ENCODE measurements around the gene NID1. TPM values are rescaled to one million over a fixed set of nuclear protein-coding genes. Genes with fewer than 3 reads are reported as not detected.

Gene NID1
- total RNA-seq, 1 donor from 2014 or later: 32.5 TPM

DNA sequence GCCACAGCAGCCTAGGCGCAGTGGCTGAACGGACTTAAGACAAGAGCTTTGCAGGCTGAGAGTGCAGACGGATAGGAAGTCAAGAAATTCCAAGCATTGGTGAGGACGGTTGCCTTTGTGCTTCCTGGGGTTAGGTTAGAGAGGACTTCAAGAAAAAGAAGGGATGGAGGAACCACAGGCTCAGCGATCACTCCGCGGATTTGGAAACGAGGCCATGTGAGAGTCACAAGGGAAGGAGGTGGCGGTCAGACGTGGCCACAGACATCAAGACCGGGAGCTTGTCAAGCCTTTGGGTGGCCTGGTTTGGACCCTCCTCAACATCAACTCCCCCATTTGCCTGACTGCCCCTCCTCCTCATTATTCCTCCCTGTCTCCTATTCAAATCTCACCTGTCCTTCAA, 62.3 kb downstream of the NID1 start:
- H3K27ac ChIP-seq: no peak overlapping the region
- no peaks in the 10 kb centered on the region for H3K79me2 ChIP-seq (ENCODE audit: low read depth)
- peaks cover 3% of the 10 kb centered on the region for H3K4me1 Mint-ChIP-seq
- no peak overlapping the region for H3K9ac ChIP-seq
- no peaks in the 10 kb centered on the region for H3K9me3 Mint-ChIP-seq
- no peak overlapping the region for H3K4me3 ChIP-seq
- peaks cover 3% of the 10 kb centered on the region for H3K36me3 Mint-ChIP-seq
- H3K4me2 ChIP-seq: no peak overlapping the region
- H3K9me3 ChIP-seq (ENCODE audit: low read depth): no peaks in the 10 kb centered on the region
- H3K4me3 Mint-ChIP-seq: no peak overlapping the region
- no peaks in the 10 kb centered on the region for H3K27me3 Mint-ChIP-seq (ENCODE audit: insufficient read depth, low read depth)
- H3F3A ChIP-seq (ENCODE audit: low read depth): no peaks in the 10 kb centered on the region
- TF ChIP-seq EZH2 (IDR thresholded peaks at IDR 0.05) (no peak), EZH2phosphoT487 (IDR thresholded peaks at IDR 0.05) (no peak), CTCF (IDR thresholded peaks at IDR 0.05) (no peak)
- H3K27me3 ChIP-seq: no peaks in the 10 kb centered on the region
- H2AFZ ChIP-seq (replicated peaks): no peak overlapping the region
- H3K27ac Mint-ChIP-seq: no peak overlapping the region
- peak; percentile 4 for DNase-seq (ENCODE audit: low spot score)
- no peaks in the 10 kb centered on the region for H3K36me3 ChIP-seq
- no peaks in the 10 kb centered on the region for H4K20me1 ChIP-seq (ENCODE audit: low read depth)
- H3K4me1 ChIP-seq: no peaks in the 10 kb centered on the region

GRCh38 chr1:236002025-236002390, 62.9 kb downstream of the NID1 start:
- no peaks in the 10 kb centered on the region for H3F3A ChIP-seq (ENCODE audit: low read depth)
- H3K9me3 ChIP-seq (ENCODE audit: low read depth): no peaks in the 10 kb centered on the region
- TF ChIP-seq CTCF (IDR thresholded peaks at IDR 0.05) (no peak), EZH2 (IDR thresholded peaks at IDR 0.05) (no peak), EZH2phosphoT487 (IDR thresholded peaks at IDR 0.05) (no peak)
- H4K20me1 ChIP-seq (ENCODE audit: low read depth): no peaks in the 10 kb centered on the region
- H2AFZ ChIP-seq (replicated peaks): no peak overlapping the region
- Mint-ChIP-seq H3K4me1 (peaks cover 3% of the 10 kb centered on the region), H3K4me3 (no peak overlapping the region), H3K27me3 (ENCODE audit: insufficient read depth, low read depth) (no peaks in the 10 kb centered on the region), H3K9me3 (no peaks in the 10 kb centered on the region), H3K27ac (no peak overlapping the region), H3K36me3 (peaks cover 3% of the 10 kb centered on the region)
- H3K36me3 ChIP-seq: no peaks in the 10 kb centered on the region
- no peaks in the 10 kb centered on the region for H3K4me1 ChIP-seq
- H3K9ac ChIP-seq: no peak overlapping the region
- DNase-seq (ENCODE audit: low spot score): no peak
- H3K4me3 ChIP-seq: no peak overlapping the region
- H3K27ac ChIP-seq: no peak overlapping the region
- no peaks in the 10 kb centered on the region for H3K79me2 ChIP-seq (ENCODE audit: low read depth)
- no peak overlapping the region for H3K4me2 ChIP-seq
- H3K27me3 ChIP-seq: no peaks in the 10 kb centered on the region

DNA sequence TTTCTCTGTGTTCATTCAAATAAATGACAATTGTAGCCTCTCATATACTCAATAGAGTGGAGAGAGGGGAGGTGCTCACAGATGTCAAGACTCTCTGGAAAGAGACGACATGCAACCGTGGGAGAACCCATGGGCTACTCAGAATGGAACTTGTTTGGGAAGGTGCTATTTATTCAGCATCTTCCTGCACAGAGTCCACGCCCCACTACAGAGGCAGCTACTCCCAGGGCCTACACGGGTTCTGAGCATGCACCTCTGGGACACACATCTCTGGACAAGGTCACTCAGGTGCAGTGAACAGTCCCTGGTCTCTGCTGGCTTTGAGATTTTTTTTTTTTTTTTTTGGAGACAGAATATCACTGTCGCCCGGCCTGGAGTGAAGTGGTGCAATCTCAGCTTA, 64.1 kb downstream of the NID1 start:
- Mint-ChIP-seq H3K27me3 (ENCODE audit: insufficient read depth, low read depth) (no peaks in the 10 kb centered on the region), H3K36me3 (no peaks in the 10 kb centered on the region)
- no peaks in the 10 kb centered on the region for H3K27me3 ChIP-seq

More for the DNA sequence above, 64.1 kb downstream of the NID1 start:
- H3K4me2 ChIP-seq: no peak overlapping the region
- no peaks in the 10 kb centered on the region for H3K79me2 ChIP-seq (ENCODE audit: low read depth)
- no peak overlapping the region for H3K27ac ChIP-seq
- Mint-ChIP-seq H3K4me1 (peaks cover 3% of the 10 kb centered on the region), H3K27ac (no peak overlapping the region), H3K9me3 (no peaks in the 10 kb centered on the region), H3K4me3 (no peak overlapping the region)
- no peak overlapping the region for H3K9ac ChIP-seq
- H3K4me1 ChIP-seq: no peaks in the 10 kb centered on the region
- no peaks in the 10 kb centered on the region for H3K9me3 ChIP-seq (ENCODE audit: low read depth)
- H2AFZ ChIP-seq (replicated peaks): no peak overlapping the region
- no peaks in the 10 kb centered on the region for H4K20me1 ChIP-seq (ENCODE audit: low read depth)
- no peak overlapping the region for H3K4me3 ChIP-seq
- DNase-seq (ENCODE audit: low spot score): no peak
- no peaks in the 10 kb centered on the region for H3K36me3 ChIP-seq
- TF ChIP-seq CTCF (IDR thresholded peaks at IDR 0.05) (no peak), EZH2 (IDR thresholded peaks at IDR 0.05) (no peak), EZH2phosphoT487 (IDR thresholded peaks at IDR 0.05) (no peak)
- H3F3A ChIP-seq (ENCODE audit: low read depth): no peaks in the 10 kb centered on the region
